Measurements from ENCODE around the gene UGT2B7. TPM values are rescaled to one million over a fixed set of nuclear protein-coding genes. Genes with fewer than 3 reads are reported as not detected.

Gene UGT2B7
- total and polyA plus RNA-seq, 10 of the 15 experiments (the other 5 are each of a cell fraction or from before 2014, with no cell fraction given), result 0.73 to 2.9 (median 1.2) TPM

DNA sequence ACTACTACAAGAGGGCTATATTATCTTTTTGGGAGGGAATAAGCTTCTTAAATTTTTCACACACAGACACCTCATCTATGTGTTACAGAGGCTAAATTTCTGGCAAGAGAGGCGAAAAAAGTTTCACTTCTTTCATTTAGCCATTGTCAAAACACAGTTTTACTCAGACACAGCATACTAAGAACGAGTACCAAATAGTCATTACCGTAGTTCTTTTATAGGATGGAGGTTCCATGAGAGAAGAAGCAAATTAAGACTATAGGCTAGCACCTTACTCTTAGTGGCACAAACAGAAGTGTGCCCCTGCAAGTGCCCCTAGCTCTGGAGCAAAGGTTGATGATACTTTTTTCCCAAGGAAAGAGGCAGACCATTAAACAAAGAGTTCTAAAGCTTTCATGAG lies 26.2 kb downstream of the UGT2B7 start:
- RAD21 ChIA-PET (ENCODE audit: unreplicated experiment), result interaction anchor here (0.5 to 2.0 kb wide), 6 partner anchors 31 to 217 kb away, joined by 3 to 5 read pairs (median 3); no protein-coding TSS in a partner anchor
- DNase-seq (ENCODE audit: low read depth, low spot score), result no peak
- CTCF ChIA-PET, result interaction anchor here (1.5 to 2.1 kb wide), 2 partner anchors 10 to 62 kb away, joined by 3 to 11 read pairs; no protein-coding TSS in a partner anchor

More for the DNA sequence above, 26.2 kb downstream of the UGT2B7 start:
- H3K36me3 ChIP-seq (ENCODE audit: control insufficient read depth in 2 of 2, insufficient read depth in 2 of 2, low read length in 1 of 2), result no peaks in the 10 kb centered on the region
- H3K79me2 ChIP-seq (ENCODE audit: control insufficient read depth, insufficient read depth, low read length), result no peaks in the 10 kb centered on the region
- H4K20me1 ChIP-seq (ENCODE audit: control insufficient read depth, insufficient read depth), result no peaks in the 10 kb centered on the region
- no peak overlapping the region for H3K4me3 ChIP-seq
- no peak overlapping the region for H3K9ac ChIP-seq (ENCODE audit: control insufficient read depth, insufficient read depth, low read length)
- SMC1A ChIA-PET (ENCODE audit: uncharacterized antibody, unreplicated experiment), result interaction anchor here (0.6 to 2.3 kb wide), 11 partner anchors 9 to 267 kb away, joined by 3 to 7 read pairs (median 3); no protein-coding TSS in a partner anchor
- in situ Hi-C loops (cut with MboI), result no loop called here
- no peak overlapping the region for H3K27ac ChIP-seq (ENCODE audit: control insufficient read depth, insufficient read depth)
- H3K9me3 ChIP-seq (replicated peaks; ENCODE audit: control insufficient read depth, insufficient read depth, low read length), result no peaks in the 10 kb centered on the region
- BruUV-seq (replicated peaks), result no TSS peak
- WGBS (ENCODE audit: insufficient coverage, insufficient replicate concordance, low lambda C conversion rate, missing lambda C conversion rate), result 3% methylated on average over 3 of the region's 3 CpGs
- TF ChIP-seq, protein P1, sequence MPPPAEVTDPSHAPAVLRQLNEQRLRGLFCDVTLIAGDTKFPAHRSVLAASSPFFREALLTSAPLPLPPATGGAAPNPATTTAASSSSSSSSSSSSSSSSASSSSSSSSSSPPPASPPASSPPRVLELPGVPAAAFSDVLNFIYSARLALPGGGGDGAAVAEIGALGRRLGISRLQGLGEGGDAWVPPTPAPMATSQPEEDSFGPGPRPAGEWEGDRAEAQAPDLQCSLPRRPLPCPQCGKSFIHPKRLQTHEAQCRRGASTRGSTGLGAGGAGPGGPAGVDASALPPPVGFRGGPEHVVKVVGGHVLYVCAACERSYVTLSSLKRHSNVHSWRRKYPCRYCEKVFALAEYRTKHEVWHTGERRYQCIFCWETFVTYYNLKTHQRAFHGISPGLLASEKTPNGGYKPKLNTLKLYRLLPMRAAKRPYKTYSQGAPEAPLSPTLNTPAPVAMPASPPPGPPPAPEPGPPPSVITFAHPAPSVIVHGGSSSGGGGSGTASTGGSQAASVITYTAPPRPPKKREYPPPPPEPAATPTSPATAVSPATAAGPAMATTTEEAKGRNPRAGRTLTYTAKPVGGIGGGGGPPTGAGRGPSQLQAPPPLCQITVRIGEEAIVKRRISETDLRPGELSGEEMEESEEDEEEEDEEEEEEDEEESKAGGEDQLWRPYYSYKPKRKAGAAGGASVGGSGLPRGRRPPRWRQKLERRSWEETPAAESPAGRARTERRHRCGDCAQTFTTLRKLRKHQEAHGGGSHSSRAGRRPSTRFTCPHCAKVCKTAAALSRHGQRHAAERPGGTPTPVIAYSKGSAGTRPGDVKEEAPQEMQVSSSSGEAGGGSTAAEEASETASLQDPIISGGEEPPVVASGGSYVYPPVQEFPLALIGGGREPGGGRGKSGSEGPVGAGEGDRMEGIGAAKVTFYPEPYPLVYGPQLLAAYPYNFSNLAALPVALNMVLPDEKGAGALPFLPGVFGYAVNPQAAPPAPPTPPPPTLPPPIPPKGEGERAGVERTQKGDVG (CRISPR knock-in tag; IDR thresholded peaks at IDR 0.05), result no peak
- no peak for TF ChIP-seq TARDBP (IDR thresholded peaks at IDR 0.05; ENCODE audit: borderline replicate concordance)
- POLR2A ChIA-PET, result interaction anchor here (0.8 to 1.0 kb wide), 2 partner anchors 29 to 33 kb away, joined by 3 to 4 read pairs; no protein-coding TSS in a partner anchor
- no peaks in the 10 kb centered on the region for H3K4me1 ChIP-seq (ENCODE audit: control insufficient read depth, insufficient read depth, low read length)
- intact Hi-C loops (cut with micrococcal nuclease; ENCODE audit: unreplicated experiment), result loop anchor here (5.0 kb wide), 1 partner anchor 65 kb away; no protein-coding TSS in a partner anchor
- no peak for FAIRE-seq
- no peak overlapping the region for H3K4me2 ChIP-seq (ENCODE audit: control insufficient read depth, insufficient read depth)
- H2AFZ ChIP-seq (ENCODE audit: control insufficient read depth, low read depth, low read length), result no peak overlapping the region
- ATAC-seq, result peak; percentile 79
- no peaks in the 10 kb centered on the region for H3K27me3 ChIP-seq (replicated peaks in 1 of 2; ENCODE audit: control insufficient read depth in 2 of 2, insufficient read depth in 2 of 2, low read length in 1 of 2)
